Stimulated activated CD4-positive, alpha-beta T cell treated with anti-CD3 and anti-CD28 coated beads, Interleukin-2, amount 100 ng/mL, for 24 hours (primary cell): ENCODE data around the gene LIN28B.
"Not testable (repeated sequence)": the region's sequence is repeated elsewhere in the genome, so short reads cannot be mapped to it uniquely, and the experiment has no call there.

Experiments used
- DNase-seq, 2 donors: peaks; one replicate each; pipeline ENCODE4 v3.0.0-alpha.2; 2020

Gene LIN28B, protein sequence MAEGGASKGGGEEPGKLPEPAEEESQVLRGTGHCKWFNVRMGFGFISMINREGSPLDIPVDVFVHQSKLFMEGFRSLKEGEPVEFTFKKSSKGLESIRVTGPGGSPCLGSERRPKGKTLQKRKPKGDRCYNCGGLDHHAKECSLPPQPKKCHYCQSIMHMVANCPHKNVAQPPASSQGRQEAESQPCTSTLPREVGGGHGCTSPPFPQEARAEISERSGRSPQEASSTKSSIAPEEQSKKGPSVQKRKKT

GRCh38 chr6:104956731-104957294, at the start of gene LIN28B:
Gene LIN28B (plus strand): TSS chr6:104957107. CDS start chr6:104957251, 144 bp downstream.
- DNase-seq: no peak

- DNase-seq: no peak
These were observed 48.6 kb upstream of the LIN28B start for GRCh38 chr6:104908031-104908887.

DNA sequence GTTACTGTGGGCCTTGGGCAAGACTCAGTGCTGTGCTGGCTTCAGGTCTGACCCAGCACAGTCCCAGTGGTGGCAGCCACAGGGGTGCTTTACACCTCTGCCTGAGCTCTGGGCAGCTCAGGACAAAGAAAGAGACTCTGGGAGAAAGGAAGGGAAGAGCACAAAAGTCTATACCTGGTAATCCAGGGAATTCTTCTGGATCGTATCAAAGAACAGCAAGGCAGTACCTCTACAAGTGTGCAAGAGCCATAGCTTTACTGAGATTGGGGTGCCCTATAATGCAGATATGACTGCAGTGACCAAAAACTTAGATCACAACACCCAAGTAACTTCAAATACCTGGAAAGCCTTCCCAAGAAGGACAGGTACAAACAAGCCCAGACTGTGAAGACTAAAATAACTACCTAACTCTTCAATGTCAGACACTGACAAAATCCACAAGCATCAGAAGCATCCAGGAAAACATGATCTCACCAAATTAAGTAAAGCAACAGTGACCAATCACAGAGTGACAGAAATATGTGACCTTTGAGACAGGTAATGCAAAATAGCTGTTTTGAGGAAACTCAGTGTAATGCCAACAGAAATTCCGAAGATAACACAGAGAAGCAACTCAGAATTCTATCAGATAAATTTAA, 47.9 kb upstream of the LIN28B start:
- no peak for DNase-seq

DNA sequence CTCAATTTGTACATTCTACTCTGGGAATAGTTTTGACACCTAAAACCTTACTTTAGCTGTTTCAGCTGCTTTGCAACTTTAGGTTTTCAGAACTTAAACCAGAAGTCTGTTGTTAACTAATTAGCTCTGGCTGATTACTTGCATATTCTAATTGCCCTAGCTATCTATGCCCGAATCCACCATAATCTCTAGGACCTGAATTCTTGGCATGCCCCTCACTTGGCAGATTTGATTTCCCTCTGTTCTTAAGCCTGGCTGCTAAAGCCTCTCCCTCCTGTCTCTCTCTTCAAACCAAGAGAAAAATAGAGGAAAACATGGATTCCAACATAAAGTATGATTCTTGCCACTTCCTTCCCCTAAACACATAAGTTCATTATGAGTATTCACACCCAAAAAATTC, 35.0 kb upstream of the LIN28B start:
- no peak for DNase-seq

DNA sequence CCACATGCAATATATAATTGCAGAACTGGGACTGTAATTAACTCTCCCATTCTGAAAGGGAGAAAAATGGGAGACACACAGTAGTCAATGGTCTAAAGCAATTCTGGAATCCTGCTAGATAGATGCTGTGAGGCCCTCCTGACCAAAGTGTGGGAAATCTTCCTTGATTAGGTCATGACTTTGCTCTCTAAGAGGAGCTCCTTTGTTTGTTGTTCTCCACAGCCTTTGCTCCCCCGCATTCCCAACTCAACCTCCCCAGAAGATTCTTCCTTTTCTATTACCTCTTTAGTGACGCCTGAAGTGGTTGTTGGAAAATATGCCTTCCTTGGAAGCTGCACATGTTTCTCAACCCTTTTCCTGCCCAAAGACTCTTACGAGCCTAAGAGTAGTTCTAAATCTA, 28.8 kb upstream of the LIN28B start:
- no peak for DNase-seq

GRCh38 chr6:104929353-104929752, 27.6 kb upstream of the LIN28B start:
- no peak for DNase-seq

DNA sequence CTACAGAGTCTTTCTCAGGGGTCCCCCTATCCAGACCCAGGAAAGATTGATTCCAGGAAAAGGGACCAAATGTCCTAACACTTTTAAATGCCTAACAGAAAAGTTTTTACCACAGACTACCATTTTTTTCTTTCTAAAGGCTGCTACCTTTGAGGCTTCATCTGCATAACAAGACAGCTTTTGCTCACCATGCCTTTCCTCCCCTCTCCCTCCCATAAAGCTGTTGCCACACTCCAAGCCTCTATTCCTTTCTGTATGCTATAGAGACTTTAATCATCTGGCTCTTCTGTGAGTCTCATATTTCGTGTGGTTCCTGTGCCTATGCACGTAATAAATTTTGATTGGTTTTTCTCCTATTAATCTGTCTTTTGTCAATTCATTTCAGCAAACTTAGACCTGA, 26.0 kb upstream of the LIN28B start:
- DNase-seq: no peak

DNA sequence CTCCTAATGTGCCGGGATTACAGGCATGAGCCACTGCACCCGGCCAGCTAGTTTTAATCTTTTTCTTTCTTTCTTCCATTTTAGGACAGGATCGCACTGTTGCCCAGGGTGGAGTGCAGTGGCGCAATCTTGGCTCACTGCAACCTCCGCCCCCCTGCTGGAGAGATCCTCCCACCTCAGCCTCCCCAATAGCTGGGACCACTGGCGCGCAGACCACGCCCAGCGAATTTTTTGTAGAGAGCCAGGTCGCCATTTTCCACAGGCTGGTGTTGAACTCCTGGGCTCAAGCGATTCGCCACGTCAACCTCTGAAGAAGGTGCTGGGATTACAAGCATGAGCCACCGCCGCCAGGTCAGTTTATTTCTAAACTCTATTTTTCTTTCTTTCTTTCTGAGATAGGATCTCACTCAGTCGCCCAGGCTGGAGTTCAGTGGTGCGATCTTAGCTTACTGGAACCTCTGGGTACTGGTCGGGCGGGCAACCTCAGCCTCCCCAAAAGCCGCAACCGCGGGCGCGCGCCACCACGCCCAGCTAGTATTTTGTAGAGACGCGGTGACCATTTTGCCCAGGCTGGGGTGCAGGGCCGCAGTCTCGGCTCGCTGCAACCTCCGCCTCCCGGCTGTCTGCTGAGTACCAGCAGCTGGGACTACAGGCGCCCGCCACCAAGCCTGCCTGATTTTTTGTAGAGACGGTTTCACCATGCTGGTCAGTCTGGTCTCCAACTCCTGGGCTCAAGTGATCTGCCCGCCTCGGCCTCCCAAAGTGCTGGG, 20.0 kb upstream of the LIN28B start:
- DNase-seq: no peak

DNA sequence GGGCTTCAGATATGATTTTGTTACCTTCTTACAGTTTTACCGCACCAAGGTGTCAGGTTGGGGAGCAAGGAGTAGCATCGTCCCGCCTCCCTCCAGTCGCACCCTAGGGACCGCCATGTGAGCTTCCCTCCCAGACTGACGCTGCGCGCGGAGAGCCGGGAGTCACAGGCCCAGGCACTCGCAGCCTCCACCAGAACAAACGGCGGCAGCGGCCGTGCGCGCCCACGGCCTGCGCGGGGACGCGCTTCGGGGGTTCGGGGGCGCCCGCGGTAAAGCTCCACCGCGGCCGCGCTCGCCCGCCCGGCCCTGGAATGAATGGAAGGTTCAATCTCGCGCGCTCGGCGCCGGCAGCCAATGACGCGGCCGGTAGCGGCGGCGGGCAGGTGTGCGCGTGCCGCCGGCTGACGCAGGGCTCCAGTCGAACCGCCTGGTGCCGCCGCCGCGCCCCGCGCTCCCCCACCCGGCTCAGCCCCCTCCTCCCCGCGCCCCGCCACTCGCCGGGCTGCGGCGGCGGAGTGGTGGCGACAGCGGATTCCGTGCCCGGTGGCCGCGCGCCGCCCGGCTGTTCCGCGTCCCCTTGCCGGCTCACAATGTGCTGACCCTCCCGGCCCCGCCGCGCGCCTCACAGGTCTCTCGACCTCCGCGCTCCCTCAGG, 16.5 kb upstream of the LIN28B start:
- DNase-seq: no peak

GRCh38 chr6:104940893-104941728, 15.8 kb upstream of the LIN28B start:
- peak in 1 of 2 donors; percentile 64 for DNase-seq

DNA sequence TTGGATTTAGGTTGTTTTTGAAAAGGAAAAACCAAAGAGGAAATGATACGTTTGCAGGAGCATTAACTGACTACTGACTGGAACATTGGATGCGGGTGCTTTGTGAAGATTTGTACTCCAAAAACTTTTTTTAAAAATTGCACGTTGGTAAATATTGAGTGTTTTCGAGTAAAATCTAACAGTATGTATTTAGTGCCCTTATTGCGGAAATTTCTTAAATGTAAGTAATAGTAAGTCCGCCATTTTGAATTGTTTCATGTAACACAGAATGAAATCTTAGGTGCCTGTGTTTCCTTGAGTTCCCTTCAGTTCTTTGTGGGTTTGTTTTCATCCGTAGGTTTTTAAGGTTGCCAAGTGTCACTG, 15.2 kb upstream of the LIN28B start:
- no peak for DNase-seq

DNA sequence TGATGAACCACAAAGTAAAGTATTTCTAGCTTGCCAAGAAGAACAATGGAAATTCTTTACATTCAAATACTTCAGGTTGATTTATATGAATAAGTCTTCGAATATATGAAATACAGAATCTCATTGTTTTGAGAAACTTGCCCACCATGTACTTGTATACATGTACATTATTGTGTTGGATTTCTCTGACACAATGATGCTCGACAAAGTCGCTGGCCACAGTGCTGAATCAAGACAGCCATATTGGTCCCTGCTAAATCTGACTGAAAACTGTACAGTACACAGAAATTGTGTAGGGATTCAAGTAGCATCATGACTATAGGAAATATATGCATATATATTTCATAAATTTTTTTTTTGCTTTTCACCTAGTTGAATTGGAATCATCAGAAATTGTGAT, 13.1 kb upstream of the LIN28B start:
- no peak for DNase-seq

GRCh38 chr6:104949206-104949605, 7.7 kb upstream of the LIN28B start:
- DNase-seq: no peak

DNA sequence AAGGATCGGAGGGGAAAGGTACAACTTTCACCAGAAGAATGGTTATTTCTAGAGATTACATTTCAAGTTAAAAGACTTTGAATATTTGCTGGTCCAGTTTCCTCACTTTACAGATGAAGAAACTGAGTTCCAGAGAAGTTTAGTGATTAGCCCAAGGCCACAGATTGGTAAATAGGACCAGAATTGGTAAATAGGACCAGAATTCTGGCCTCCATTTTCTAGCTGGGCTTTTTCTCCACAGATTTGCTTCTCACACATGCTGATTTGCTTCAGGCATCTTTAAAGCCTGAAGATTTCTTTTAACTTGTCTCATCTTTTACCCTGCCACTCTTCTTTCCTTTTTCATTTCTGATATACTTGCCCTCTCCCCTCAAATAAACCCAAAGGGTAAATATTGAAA, 5.2 kb upstream of the LIN28B start:
- no peak for DNase-seq

- no peak for DNase-seq
These were observed 4.0 kb upstream of the LIN28B start for GRCh38 chr6:104952911-104953399.

DNA sequence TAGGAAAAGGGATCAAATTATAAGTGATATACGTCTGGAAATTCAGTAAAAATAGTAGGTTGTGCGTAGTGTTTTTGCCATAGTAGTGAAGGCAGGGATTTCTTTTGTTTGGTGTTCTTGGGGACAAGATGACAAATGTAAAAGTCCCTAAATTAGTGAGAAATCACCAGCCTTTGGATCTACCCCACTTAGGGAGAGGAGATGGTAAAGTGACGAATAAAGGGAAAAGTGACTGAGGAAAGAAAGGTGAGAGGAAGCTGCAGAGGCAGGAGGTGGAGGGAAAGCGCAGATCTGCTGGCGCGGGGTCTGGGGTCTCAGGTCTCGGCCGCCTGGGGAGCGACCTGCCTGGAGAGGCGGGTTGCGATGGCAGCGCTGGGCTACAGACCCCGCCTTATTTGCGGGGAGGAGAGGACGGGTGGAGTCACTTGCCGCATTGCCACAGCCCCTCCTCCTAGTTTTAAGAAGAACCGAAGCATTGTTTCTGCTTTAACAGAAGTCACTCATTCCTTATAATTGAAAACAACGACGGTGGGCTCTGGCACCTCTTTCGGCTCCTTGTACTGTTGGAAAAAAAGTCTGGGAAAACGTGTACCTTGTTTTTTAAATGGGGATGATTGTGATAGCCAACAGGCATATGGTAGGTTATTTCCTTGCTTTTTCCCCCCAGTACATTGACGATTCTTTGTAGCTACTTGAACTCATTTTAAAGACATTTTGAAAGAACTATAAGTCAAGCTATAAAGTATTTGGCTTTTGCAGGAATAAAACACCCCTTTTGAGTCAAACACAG, 3.3 kb upstream of the LIN28B start:
- DNase-seq: not testable (repeated sequence)

- no peak for DNase-seq
These were observed 2.6 kb upstream of the LIN28B start for GRCh38 chr6:104954190-104954797.

DNA sequence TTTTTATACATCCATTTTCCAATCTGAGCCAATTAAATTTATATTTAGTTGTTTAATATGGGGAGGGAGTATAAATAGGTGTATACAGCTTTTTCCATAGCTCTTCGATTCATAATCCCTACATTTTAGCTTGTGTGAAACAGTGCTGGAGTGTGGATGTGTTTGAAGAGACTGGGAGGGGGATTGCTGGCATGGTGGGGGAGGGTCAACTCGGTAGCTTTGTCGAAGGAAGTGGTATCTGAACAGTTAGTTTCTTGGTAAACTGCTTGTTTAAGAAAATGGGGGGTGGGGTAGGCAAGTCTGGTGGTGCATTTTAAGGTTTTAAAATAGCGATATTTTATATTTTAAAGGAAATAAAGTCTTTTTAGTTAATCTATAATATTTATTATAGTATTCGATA, 1.4 kb upstream of the LIN28B start:
- DNase-seq: no peak

GRCh38 chr6:104955927-104956730, 778 bp upstream of the LIN28B start:
- DNase-seq: no peak
